Measurements from ENCODE around the gene RPS6KA5.
"Not testable (repeated sequence)": the region's sequence is repeated elsewhere in the genome, so short reads cannot be mapped to it uniquely, and the experiment has no call there.

RPS6KA5 gene

DNA sequence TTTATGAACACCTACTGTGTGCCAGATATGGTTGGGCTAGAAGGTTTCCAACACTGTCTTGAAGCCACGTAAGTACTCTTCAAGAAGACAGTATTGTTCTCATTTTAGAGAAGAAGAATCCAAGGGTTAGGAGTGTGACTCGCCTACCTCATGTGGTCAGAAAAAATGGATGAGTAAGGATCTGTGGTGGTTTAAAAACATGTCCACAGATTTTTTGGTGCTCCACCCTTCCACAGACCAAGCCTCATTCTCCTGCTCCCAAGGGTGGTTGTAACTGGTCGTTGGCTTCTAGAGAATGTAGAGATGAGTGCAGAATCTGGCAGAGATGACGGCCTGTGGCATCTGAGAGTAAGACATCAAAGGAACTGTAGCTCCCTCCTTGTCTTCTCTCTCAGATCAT lies 213.9 kb downstream of the RPS6KA5 start:
- H3K27ac ChIP-seq = no peak overlapping the region
- no peaks in the 10 kb centered on the region for H3K36me3 ChIP-seq
- no peaks in the 10 kb centered on the region for H3K27me3 ChIP-seq (ENCODE audit: insufficient read depth, low read depth, severe bottlenecking)
- no peak for DNase-seq
- no peak overlapping the region for H3K4me3 ChIP-seq (ENCODE audit: low read depth, low read length)
- TF ChIP-seq, protein P1, sequence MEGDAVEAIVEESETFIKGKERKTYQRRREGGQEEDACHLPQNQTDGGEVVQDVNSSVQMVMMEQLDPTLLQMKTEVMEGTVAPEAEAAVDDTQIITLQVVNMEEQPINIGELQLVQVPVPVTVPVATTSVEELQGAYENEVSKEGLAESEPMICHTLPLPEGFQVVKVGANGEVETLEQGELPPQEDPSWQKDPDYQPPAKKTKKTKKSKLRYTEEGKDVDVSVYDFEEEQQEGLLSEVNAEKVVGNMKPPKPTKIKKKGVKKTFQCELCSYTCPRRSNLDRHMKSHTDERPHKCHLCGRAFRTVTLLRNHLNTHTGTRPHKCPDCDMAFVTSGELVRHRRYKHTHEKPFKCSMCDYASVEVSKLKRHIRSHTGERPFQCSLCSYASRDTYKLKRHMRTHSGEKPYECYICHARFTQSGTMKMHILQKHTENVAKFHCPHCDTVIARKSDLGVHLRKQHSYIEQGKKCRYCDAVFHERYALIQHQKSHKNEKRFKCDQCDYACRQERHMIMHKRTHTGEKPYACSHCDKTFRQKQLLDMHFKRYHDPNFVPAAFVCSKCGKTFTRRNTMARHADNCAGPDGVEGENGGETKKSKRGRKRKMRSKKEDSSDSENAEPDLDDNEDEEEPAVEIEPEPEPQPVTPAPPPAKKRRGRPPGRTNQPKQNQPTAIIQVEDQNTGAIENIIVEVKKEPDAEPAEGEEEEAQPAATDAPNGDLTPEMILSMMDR (IDR thresholded peaks at IDR 0.05; ENCODE audit: low read depth, low read length) = no peak
- H3K9me3 ChIP-seq (ENCODE audit: severe bottlenecking) = no peaks in the 10 kb centered on the region

DNA sequence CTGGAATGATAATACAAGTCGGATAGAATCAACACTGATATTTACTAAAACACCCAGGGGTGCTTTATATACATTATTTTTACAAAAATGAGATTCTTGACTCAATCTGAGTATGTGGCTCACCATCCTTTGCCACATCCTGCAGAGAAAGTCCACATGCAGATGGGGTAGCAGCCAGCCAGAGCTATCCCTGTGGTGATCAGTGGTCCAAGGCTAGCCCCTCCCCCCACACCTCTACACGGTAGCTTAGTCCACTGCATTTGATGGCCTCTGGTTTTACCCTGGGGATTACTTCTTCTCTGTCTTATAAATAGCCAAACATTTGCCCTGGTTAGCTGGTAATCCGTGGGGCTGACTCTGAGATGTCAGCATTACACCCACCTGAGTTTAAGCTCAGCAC lies 216.1 kb downstream of the RPS6KA5 start:
- H3K4me3 ChIP-seq (ENCODE audit: low read depth, low read length) = no peak overlapping the region
- H3K27ac ChIP-seq = no peak overlapping the region
- H3K27me3 ChIP-seq (ENCODE audit: insufficient read depth, low read depth, severe bottlenecking) = no peaks in the 10 kb centered on the region
- DNase-seq = peak; percentile 62
- H3K9me3 ChIP-seq (ENCODE audit: severe bottlenecking) = no peaks in the 10 kb centered on the region
- H3K36me3 ChIP-seq = no peaks in the 10 kb centered on the region
- TF ChIP-seq, protein P1 (IDR thresholded peaks at IDR 0.05; ENCODE audit: low read depth, low read length) = no peak

DNA sequence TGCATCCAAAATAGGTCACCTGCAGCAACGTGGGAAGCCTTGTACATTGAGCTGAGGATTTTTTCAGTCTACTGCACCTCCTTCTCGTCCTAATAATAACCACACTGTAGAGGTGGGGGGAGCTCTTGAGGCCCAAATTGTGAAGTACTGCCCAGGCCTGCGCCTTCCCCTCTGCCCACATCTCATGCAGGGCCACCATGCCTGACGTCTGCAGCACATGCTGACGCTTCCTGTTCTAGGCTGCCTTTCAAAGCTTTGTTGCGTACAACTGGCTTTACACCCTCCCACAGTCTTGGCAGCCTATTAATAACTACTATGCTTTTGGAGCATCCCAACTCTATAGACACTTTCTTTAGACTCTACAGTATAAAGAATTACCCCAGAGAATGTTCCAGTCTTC lies 217.7 kb downstream of the RPS6KA5 start:
- no peaks in the 10 kb centered on the region for H3K27me3 ChIP-seq (ENCODE audit: insufficient read depth, low read depth, severe bottlenecking)
- TF ChIP-seq, protein P1 (IDR thresholded peaks at IDR 0.05; ENCODE audit: low read depth, low read length) = no peak
- no peaks in the 10 kb centered on the region for H3K36me3 ChIP-seq
- H3K27ac ChIP-seq = no peak overlapping the region
- no peak overlapping the region for H3K4me3 ChIP-seq (ENCODE audit: low read depth, low read length)
- no peak for DNase-seq
- no peaks in the 10 kb centered on the region for H3K9me3 ChIP-seq (ENCODE audit: severe bottlenecking)

DNA sequence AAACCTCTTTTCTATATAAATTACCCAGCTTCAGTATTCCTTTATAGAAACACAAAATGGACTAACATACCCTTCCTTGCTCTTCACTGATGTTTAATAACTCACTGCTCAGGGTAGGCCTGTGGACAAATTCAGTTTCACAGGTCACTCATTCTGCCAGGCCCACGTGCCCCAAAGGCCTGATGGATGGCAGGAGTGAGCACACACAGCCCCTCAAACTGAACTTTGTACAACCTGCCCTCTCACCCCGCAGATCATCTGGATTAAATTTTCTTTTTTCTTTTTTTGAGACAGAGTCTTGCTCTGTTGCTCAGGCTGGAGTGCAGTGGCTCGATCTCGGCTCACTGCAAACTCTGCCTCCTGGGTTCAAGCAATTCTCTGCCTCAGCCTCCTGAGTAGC lies 219.8 kb downstream of the RPS6KA5 start:
- H3K27me3 ChIP-seq (ENCODE audit: insufficient read depth, low read depth, severe bottlenecking); H3K4me3 ChIP-seq (ENCODE audit: low read depth, low read length); H3K9me3 ChIP-seq (ENCODE audit: severe bottlenecking); DNase-seq; H3K27ac ChIP-seq; H3K36me3 ChIP-seq: not testable (repeated sequence)

DNA sequence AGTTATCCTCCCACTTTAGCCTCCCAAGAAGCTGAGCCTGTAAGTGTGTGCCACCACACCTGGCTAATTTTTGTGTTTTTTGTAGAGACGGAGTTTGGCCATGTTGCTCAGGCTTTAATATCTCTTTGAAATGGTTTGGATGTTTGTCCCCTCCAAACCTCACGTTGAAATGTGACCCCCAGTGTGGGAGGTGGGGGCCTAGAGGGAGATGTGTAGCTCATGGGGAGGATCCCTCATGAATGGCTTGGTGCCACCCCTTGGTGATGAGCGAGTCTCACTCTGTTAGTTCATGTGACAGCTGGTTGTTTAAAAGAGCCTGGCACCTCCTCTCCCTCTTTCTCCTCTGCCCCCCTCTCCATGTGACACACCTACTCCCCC lies 220.6 kb downstream of the RPS6KA5 start:
- Histone ChIP-seq H3K36me3 (no peaks in the 10 kb centered on the region), H3K9me3 (ENCODE audit: severe bottlenecking) (no peaks in the 10 kb centered on the region), H3K27ac (no peak overlapping the region), H3K27me3 (ENCODE audit: insufficient read depth, low read depth, severe bottlenecking) (no peaks in the 10 kb centered on the region), H3K4me3 (ENCODE audit: low read depth, low read length) (no peak overlapping the region)
- DNase-seq = no peak
- TF ChIP-seq, protein P1 (IDR thresholded peaks at IDR 0.05; ENCODE audit: low read depth, low read length) = no peak

DNA sequence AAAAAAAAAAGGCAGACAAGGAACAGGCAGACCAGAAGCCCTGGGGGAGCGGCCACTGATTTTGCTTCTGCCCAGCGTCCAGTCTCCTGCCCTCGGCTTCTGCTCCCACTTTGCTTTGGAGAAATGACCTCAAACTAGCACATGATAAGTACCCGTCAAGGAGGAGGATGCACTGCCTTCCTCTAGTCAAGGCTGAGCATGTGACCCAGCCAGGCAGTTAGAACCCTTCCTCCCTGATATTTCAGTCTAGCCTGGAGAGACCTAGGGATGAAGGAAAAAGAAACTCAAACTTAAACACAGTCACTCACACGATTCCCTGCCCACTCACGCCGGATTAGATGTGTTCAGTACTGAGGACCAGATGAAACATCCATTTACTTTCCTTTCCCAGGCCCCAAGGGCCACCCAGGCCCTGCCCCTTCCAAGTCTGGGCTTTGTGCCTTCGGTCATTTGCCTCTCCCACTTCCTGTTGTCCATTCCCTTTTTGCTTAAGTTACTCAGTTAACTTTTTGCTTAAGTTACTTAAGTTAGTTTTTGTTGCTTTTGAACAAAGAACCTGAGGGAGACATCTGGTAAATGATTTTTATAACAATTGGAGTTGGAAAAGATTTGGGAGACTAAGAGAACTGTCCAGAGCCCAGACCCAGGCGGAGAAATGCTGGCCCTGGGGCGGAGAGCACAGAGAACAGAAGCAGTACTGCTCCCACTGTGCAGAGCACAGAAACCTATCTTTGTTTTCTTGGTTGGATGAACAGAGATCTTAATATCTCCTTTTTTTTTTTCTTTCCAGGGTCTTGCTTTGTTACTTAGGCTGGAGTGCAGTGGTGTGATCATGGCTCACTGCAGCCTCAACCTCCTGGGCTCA lies 221.2 kb downstream of the RPS6KA5 start:
- no peak for DNase-seq

DNA sequence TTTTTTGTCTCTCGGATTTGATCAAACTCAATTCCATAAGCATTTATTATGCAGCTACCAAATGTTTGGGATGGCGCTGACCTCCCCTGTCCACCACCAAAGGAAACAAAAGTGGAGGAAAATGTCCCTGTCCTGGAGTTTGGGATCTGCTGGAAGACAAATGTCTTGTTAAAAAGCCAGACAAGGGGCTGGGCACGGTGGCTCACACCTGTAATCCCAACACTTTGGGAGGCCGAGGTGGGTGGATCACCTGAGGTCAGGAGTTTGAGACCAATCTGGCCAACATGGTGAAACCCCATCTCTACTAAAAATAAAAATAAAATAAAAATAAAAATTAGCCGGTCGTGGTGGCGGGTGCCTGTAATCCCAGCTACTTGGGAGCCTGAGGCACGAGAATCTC lies 221.9 kb downstream of the RPS6KA5 start:
- not testable (repeated sequence) for H3K4me3 ChIP-seq (ENCODE audit: low read depth, low read length); H3K27ac ChIP-seq

More for the DNA sequence above, 221.2 kb downstream of the RPS6KA5 start:
- Histone ChIP-seq H3K36me3 (no peaks in the 10 kb centered on the region), H3K4me3 (ENCODE audit: low read depth, low read length) (no peak overlapping the region), H3K9me3 (ENCODE audit: severe bottlenecking) (no peaks in the 10 kb centered on the region), H3K27me3 (ENCODE audit: insufficient read depth, low read depth, severe bottlenecking) (no peaks in the 10 kb centered on the region), H3K27ac (no peak overlapping the region)
- TF ChIP-seq, protein P1 (IDR thresholded peaks at IDR 0.05; ENCODE audit: low read depth, low read length) = no peak

More for the DNA sequence above, 221.9 kb downstream of the RPS6KA5 start:
- not testable (repeated sequence) for H3K9me3 ChIP-seq (ENCODE audit: severe bottlenecking); DNase-seq; H3K27me3 ChIP-seq (ENCODE audit: insufficient read depth, low read depth, severe bottlenecking); H3K36me3 ChIP-seq

Measured in WERI-Rb-1 (cell line).